ENCODE measurements around the gene ADAMTS1.

The ADAMTS1 gene

DNA sequence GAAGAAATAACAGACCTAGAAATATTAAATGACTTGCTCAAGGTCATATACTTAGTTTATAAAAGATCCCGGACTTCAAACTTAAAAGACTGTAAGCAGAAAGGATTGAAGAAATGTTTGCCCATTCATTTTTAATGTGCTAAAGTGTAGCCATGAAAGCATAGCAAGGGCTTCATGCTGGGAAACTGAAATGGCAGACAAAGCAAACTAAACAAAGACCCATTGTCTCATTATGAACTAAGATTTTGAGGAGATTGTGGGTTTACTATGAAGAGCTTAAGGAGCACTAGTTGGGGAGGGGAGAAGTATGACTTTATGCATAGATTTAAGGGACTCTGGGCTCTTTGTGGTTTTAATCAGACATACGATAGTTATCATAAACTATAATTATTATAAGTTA is 26.3 kb downstream of the ADAMTS1 start:
- TF ChIP-seq TCF4 (CRISPR knock-in tag; IDR thresholded peaks at IDR 0.05; ENCODE audit: borderline replicate concordance): no peak
- TF ChIP-seq SNAI2 (CRISPR knock-in tag; IDR thresholded peaks at IDR 0.05): no peak
- no peak for TF ChIP-seq PPARA (CRISPR knock-in tag; IDR thresholded peaks at IDR 0.05; ENCODE audit: borderline replicate concordance)
- TF ChIP-seq ISL1 (CRISPR knock-in tag; IDR thresholded peaks at IDR 0.05): no peak
- ATAC-seq: no peak

DNA sequence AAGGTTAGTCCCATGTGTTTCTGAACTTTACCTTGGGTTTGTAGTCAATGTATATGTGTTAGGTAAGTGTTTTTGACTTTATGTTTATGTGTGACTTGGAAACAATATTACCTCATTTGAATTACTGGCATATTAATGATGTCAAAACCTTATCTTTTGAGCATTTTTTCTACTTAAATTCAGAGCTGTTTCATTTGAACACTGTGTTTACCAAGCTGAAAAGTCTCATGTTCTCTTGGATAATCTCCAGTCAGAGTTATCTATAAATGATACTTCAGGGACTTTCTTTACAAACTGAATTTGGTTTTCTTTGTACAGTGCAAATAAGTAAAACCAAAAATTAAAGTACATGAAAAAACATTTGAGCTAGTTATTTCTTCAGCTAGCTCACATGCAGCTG is 30.0 kb downstream of the ADAMTS1 start:
- TF ChIP-seq ZNF8 (CRISPR knock-in tag; IDR thresholded peaks at IDR 0.05) (no peak), PATZ1 (CRISPR knock-in tag; IDR thresholded peaks at IDR 0.05; ENCODE audit: borderline replicate concordance) (no peak), CSDC2 (CRISPR knock-in tag; IDR thresholded peaks at IDR 0.05) (no peak), PPARA (CRISPR knock-in tag; IDR thresholded peaks at IDR 0.05; ENCODE audit: borderline replicate concordance) (no peak), ISL1 (CRISPR knock-in tag; IDR thresholded peaks at IDR 0.05) (no peak), OSR1 (CRISPR knock-in tag; IDR thresholded peaks at IDR 0.05) (no peak), ZNF70 (CRISPR knock-in tag; IDR thresholded peaks at IDR 0.05) (no peak), TCF4 (CRISPR knock-in tag; IDR thresholded peaks at IDR 0.05; ENCODE audit: borderline replicate concordance) (no peak), ZC3H10 (CRISPR knock-in tag; IDR thresholded peaks at IDR 0.05) (no peak), GLIS3 (CRISPR knock-in tag; IDR thresholded peaks at IDR 0.05) (no peak), ZFP3 (CRISPR knock-in tag; IDR thresholded peaks at IDR 0.05) (no peak), RARB (CRISPR knock-in tag; IDR thresholded peaks at IDR 0.05) (no peak), ZFP30 (CRISPR knock-in tag; IDR thresholded peaks at IDR 0.05) (no peak), BACH2 (CRISPR knock-in tag; IDR thresholded peaks at IDR 0.05; ENCODE audit: borderline replicate concordance) (no peak), ARNTL (CRISPR knock-in tag; IDR thresholded peaks at IDR 0.05; ENCODE audit: borderline replicate concordance, low read depth) (no peak)
- TF ChIP-seq, protein P1, sequence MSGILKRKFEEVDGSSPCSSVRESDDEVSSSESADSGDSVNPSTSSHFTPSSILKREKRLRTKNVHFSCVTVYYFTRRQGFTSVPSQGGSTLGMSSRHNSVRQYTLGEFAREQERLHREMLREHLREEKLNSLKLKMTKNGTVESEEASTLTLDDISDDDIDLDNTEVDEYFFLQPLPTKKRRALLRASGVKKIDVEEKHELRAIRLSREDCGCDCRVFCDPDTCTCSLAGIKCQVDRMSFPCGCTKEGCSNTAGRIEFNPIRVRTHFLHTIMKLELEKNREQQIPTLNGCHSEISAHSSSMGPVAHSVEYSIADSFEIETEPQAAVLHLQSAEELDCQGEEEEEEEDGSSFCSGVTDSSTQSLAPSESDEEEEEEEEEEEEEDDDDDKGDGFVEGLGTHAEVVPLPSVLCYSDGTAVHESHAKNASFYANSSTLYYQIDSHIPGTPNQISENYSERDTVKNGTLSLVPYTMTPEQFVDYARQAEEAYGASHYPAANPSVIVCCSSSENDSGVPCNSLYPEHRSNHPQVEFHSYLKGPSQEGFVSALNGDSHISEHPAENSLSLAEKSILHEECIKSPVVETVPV (CRISPR knock-in tag; IDR thresholded peaks at IDR 0.05): no peak
- TF ChIP-seq, protein P2, sequence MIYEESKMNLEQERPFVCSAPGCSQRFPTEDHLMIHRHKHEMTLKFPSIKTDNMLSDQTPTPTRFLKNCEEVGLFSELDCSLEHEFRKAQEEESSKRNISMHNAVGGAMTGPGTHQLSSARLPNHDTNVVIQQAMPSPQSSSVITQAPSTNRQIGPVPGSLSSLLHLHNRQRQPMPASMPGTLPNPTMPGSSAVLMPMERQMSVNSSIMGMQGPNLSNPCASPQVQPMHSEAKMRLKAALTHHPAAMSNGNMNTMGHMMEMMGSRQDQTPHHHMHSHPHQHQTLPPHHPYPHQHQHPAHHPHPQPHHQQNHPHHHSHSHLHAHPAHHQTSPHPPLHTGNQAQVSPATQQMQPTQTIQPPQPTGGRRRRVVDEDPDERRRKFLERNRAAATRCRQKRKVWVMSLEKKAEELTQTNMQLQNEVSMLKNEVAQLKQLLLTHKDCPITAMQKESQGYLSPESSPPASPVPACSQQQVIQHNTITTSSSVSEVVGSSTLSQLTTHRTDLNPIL (CRISPR knock-in tag; IDR thresholded peaks at IDR 0.05; ENCODE audit: low read depth): no peak
- ATAC-seq: no peak

GRCh38 chr21:26814386-26814785 is 30.8 kb downstream of the ADAMTS1 start:
- TF ChIP-seq ZNF8 (CRISPR knock-in tag; IDR thresholded peaks at IDR 0.05) (no peak), PPARA (CRISPR knock-in tag; IDR thresholded peaks at IDR 0.05; ENCODE audit: borderline replicate concordance) (no peak), PATZ1 (CRISPR knock-in tag; IDR thresholded peaks at IDR 0.05; ENCODE audit: borderline replicate concordance) (no peak), ZNF565 (CRISPR knock-in tag; conservative IDR thresholded peaks at IDR 0.05; ENCODE audit: low read depth) (no peak), TOX (CRISPR knock-in tag; IDR thresholded peaks at IDR 0.05; ENCODE audit: borderline replicate concordance) (no peak), ARNTL (CRISPR knock-in tag; IDR thresholded peaks at IDR 0.05; ENCODE audit: borderline replicate concordance, low read depth) (no peak), RARB (CRISPR knock-in tag; IDR thresholded peaks at IDR 0.05) (no peak), GLIS3 (CRISPR knock-in tag; IDR thresholded peaks at IDR 0.05) (no peak)
- TF ChIP-seq, protein P2 (CRISPR knock-in tag; IDR thresholded peaks at IDR 0.05; ENCODE audit: low read depth): no peak
- no peak for ATAC-seq

GRCh38 chr21:26813426-26813998 is 31.7 kb downstream of the ADAMTS1 start:
- no peak for ATAC-seq
- TF ChIP-seq, protein P1 (CRISPR knock-in tag; IDR thresholded peaks at IDR 0.05): no peak
- TF ChIP-seq ISL1 (CRISPR knock-in tag; IDR thresholded peaks at IDR 0.05): no peak
- no peak for TF ChIP-seq GLIS3 (CRISPR knock-in tag; IDR thresholded peaks at IDR 0.05)
- no peak for TF ChIP-seq POU6F1 (CRISPR knock-in tag; IDR thresholded peaks at IDR 0.05; ENCODE audit: borderline replicate concordance, low read depth)
- TF ChIP-seq OSR1 (CRISPR knock-in tag; IDR thresholded peaks at IDR 0.05): no peak
- no peak for TF ChIP-seq TOX (CRISPR knock-in tag; IDR thresholded peaks at IDR 0.05; ENCODE audit: borderline replicate concordance)
- no peak for TF ChIP-seq ZFP3 (CRISPR knock-in tag; IDR thresholded peaks at IDR 0.05)
- TF ChIP-seq SNAI2 (CRISPR knock-in tag; IDR thresholded peaks at IDR 0.05): no peak
- TF ChIP-seq TCF4 (CRISPR knock-in tag; IDR thresholded peaks at IDR 0.05; ENCODE audit: borderline replicate concordance): no peak
- TF ChIP-seq BACH2 (CRISPR knock-in tag; IDR thresholded peaks at IDR 0.05; ENCODE audit: borderline replicate concordance): no peak
- no peak for TF ChIP-seq CSDC2 (CRISPR knock-in tag; IDR thresholded peaks at IDR 0.05)
